PC-3 (cell line): ENCODE results near the gene DEK. TPM values are rescaled to one million over a fixed set of nuclear protein-coding genes. Genes with fewer than 3 reads are reported as not detected.

Source experiments
- ATAC-seq: fragments of 200-7000 bp; cut with Tn5 transposase; 2 replicates; pipeline ENCODE4 v1.9.1; 2020; ENCODE audit warnings: mild to moderate bottlenecking, moderate library complexity
- BruUV-seq: library from RNA; stranded (reverse); fragments of 400-500 nt; replicated peaks from 2 replicates; lab custom pipeline; 2021; lab: Mats Ljungman, UMichigan
- CTCF ChIA-PET: fragments of 300-600 bp; sonication (Branson Sonifier 250); formaldehyde crosslinking; loops from one replicate; lab custom pipeline; 2022; ENCODE audit warnings: antibody characterized with exemption; lab: Charles Lee
- POLR2A ChIA-PET: fragments of 300-600 bp; sonication (Branson Sonifier 250); formaldehyde crosslinking; loops from one replicate; lab custom pipeline; 2022; ENCODE audit warnings: antibody characterized with exemption; ENCODE audit not compliant: unreplicated experiment; lab: Charles Lee
- DNase-seq: peaks from one replicate; pipeline ENCODE4 v3.0.0-alpha.2; 2015
- H2AFZ ChIP-seq: fragments of 300-600 bp; sonication (generic); 2 replicates; pipeline ENCODE4 v1.6.0; 2016; ENCODE audit warnings: antibody characterized with exemption, low read length
- H3F3A ChIP-seq: fragments of 300-600 bp; sonication (generic); one replicate; pipeline ENCODE4 v1.6.0; 2017; ENCODE audit warnings: antibody characterized with exemption, low read length, control low read depth, mild to moderate bottlenecking; ENCODE audit not compliant: unreplicated experiment
- H3K27ac ChIP-seq: fragments of 300-600 bp; sonication (generic); 2 replicates; pipeline ENCODE4 v1.5.1; 2016; ENCODE audit warnings: mild to moderate bottlenecking, low read length
- H3K27me3 ChIP-seq: fragments of 300-600 bp; sonication (generic); 2 replicates; pipeline ENCODE4 v1.6.1; 2016; ENCODE audit warnings: low read length, mixed read lengths
- H3K36me3 ChIP-seq: fragments of 300-600 bp; sonication (generic); 2 replicates; pipeline ENCODE4 v1.6.1; 2016; ENCODE audit warnings: low read depth, mixed run types, low read length, mixed read lengths
- H3K4me1 ChIP-seq: fragments of 300-600 bp; sonication (generic); 2 replicates; pipeline ENCODE4 v1.5.1; 2016; ENCODE audit warnings: low read length; ENCODE audit not compliant: insufficient read depth
- H3K4me2 ChIP-seq: fragments of 300-600 bp; sonication (generic); 2 replicates; pipeline ENCODE4 v1.6.0; 2016; ENCODE audit warnings: low read length
- H3K4me3 ChIP-seq: fragments of 300-600 bp; sonication (generic); 2 replicates; pipeline ENCODE4 v1.5.1; 2016; ENCODE audit warnings: mild to moderate bottlenecking, low read length, mixed read lengths
- H3K79me2 ChIP-seq: fragments of 300-600 bp; sonication (generic); 2 replicates; pipeline ENCODE4 v1.6.1; 2017; ENCODE audit warnings: low read length, mixed read lengths
- H3K9ac ChIP-seq: fragments of 300-600 bp; sonication (generic); 2 replicates; pipeline ENCODE4 v1.6.0; 2016; ENCODE audit warnings: mild to moderate bottlenecking, low read length
- H3K9me2 ChIP-seq: fragments of 300-600 bp; sonication (generic); replicated peaks from 2 replicates; pipeline ENCODE4 v1.6.1; 2016; ENCODE audit warnings: mixed run types, low read length, mixed read lengths
- H3K9me3 ChIP-seq: fragments of 300-600 bp; sonication (generic); 2 replicates; pipeline ENCODE4 v1.6.1; 2016; ENCODE audit warnings: low read length, mixed read lengths
- H4K20me1 ChIP-seq: fragments of 300-600 bp; sonication (generic); 2 replicates; pipeline ENCODE4 v1.6.1; 2016; ENCODE audit warnings: low read length, mixed read lengths
- CTCF ChIP-seq: fragments of 300-600 bp; sonication (generic); conservative IDR thresholded peaks from 2 replicates; pipeline ENCODE4 v1.5.1; 2017; ENCODE audit warnings: antibody characterized with exemption, low read depth, mild to moderate bottlenecking, low read length
- EZH2 ChIP-seq: fragments of 300-600 bp; sonication (generic); IDR thresholded peaks from one replicate; pipeline ENCODE4 v1.6.1; 2017; ENCODE audit warnings: antibody characterized with exemption, mild to moderate bottlenecking, low read length; ENCODE audit not compliant: unreplicated experiment
- EZH2phosphoT487 ChIP-seq: fragments of 300-600 bp; sonication (generic); IDR thresholded peaks from 2 replicates; pipeline ENCODE4 v1.6.1; 2018; ENCODE audit warnings: mild to moderate bottlenecking, antibody characterized with exemption, low read length, borderline replicate concordance
- intact Hi-C: fragments of 100-400 bp; cut with micrococcal nuclease; formaldehyde crosslinking; loops from 2 replicates; pipeline ENCODE4 v1.9.0; 2023
- total RNA-seq: library from RNA; depleted of rRNA; stranded (reverse); fragments of >200 nt; gene quantifications from 2 replicates; pipeline ENCODE4 v1.2.3, GENCODE V29; 2014

Gene DEK
- total RNA-seq, 1 experiment from 2014 or later = 155 TPM

- TF ChIP-seq EZH2phosphoT487 (no peak), EZH2 (no peak), CTCF (no peak)
- H2AFZ ChIP-seq = no peak overlapping the region
- peaks cover 17% of the 10 kb centered on the region for H4K20me1 ChIP-seq
- peaks cover 67% of the 10 kb centered on the region for H3K36me3 ChIP-seq
- ChIA-PET CTCF (no interaction called here), POLR2A (interaction anchor here (0.6 to 0.9 kb wide), 3 partner anchors 59 to 88 kb away, joined by 3 to 10 read pairs (median 5); partner anchors contain the start of gene TPMT)
- BruUV-seq = no TSS peak
- ATAC-seq (peak; percentile 84), DNase-seq (peak; percentile 88)
- no peaks in the 10 kb centered on the region for H3K9me3 ChIP-seq
- peaks cover 39% of the 10 kb centered on the region for H3K4me1 ChIP-seq
- peak overlapping the region; percentile 49 for H3K4me2 ChIP-seq
- H3K9ac ChIP-seq = peak overlapping the region; percentile 30; the same call in 1 of the 2 replicates
- H3K4me3 ChIP-seq = no peak overlapping the region
- no peaks in the 10 kb centered on the region for H3K9me2 ChIP-seq
- peaks cover 50% of the 10 kb centered on the region for H3K79me2 ChIP-seq
- peaks cover 8% of the 10 kb centered on the region for H3F3A ChIP-seq
- intact Hi-C loops = loop anchor here (10.0 kb wide), 1 partner anchor 377 kb away; no protein-coding TSS in a partner anchor
- H3K27ac ChIP-seq = peak overlapping the region; percentile 74
- no peaks in the 10 kb centered on the region for H3K27me3 ChIP-seq
These were observed 22.1 kb downstream of the DEK start for GRCh38 chr6:18242062-18242851.

GRCh38 chr6:18241208-18242038, 22.9 kb downstream of the DEK start:
- Histone ChIP-seq H3K79me2 (peaks cover 57% of the 10 kb centered on the region), H3K9ac (peak overlapping the region; percentile 30; the same call in 1 of the 2 replicates), H3K9me3 (no peaks in the 10 kb centered on the region), H3K4me1 (peaks cover 31% of the 10 kb centered on the region), H2AFZ (no peak overlapping the region), H3F3A (peaks cover 5% of the 10 kb centered on the region), H3K4me3 (no peak overlapping the region), H3K27ac (peak overlapping the region; percentile 74), H3K9me2 (no peaks in the 10 kb centered on the region), H3K27me3 (no peaks in the 10 kb centered on the region), H3K4me2 (peak overlapping the region; percentile 49), H3K36me3 (peaks cover 72% of the 10 kb centered on the region), H4K20me1 (peaks cover 17% of the 10 kb centered on the region)
- ChIA-PET POLR2A (interaction anchor here (0.6 to 0.9 kb wide), 3 partner anchors 59 to 87 kb away, joined by 3 to 10 read pairs (median 5); partner anchors contain the start of gene TPMT), CTCF (interaction anchor here (0.6 kb wide), 1 partner anchor 23 kb away, joined by 7 read pairs; the partner anchor contains the start of gene DEK)
- ATAC-seq (peak; percentile 80), DNase-seq (peak; percentile 78)
- TF ChIP-seq CTCF (no peak), EZH2phosphoT487 (no peak), EZH2 (no peak)
- intact Hi-C loops = loop anchor here (2.0 to 10.0 kb wide), 2 partner anchors 19 to 377 kb away; no protein-coding TSS in a partner anchor
- BruUV-seq = TSS peak; percentile 11
